Memory B cell (primary cell): Measurements from ENCODE around the gene UBE2R2.
A peak's percentile ranks its signal among the peaks of the same experiment; 100 is the strongest.
"Not testable (repeated sequence)": the region's sequence is repeated elsewhere in the genome, so short reads cannot be mapped to it uniquely, and the experiment has no call there.

Experiments
- ATAC-seq: fragments of 150-1000 bp; cut with Tn5 transposase; 2 replicates; pipeline ENCODE4 v1.10.0; 2021; ENCODE audit warnings: low read depth, mild to moderate bottlenecking, moderate library complexity
- DNase-seq, 2 donors: peaks; one replicate each; pipeline ENCODE4 v3.0.0; 2022; ENCODE audit warnings: low spot score in 2 of 2
- H3K27ac Mint-ChIP-seq: one replicate; pipeline ENCODE4 v1.8.0; 2022; ENCODE audit warnings: mild to moderate bottlenecking, moderate library complexity, mixed read lengths
- H3K27me3 Mint-ChIP-seq: one replicate; pipeline ENCODE4 v1.8.0; 2022; ENCODE audit warnings: mixed read lengths
- H3K36me3 Mint-ChIP-seq: one replicate; pipeline ENCODE4 v1.8.0; 2022; ENCODE audit warnings: mild to moderate bottlenecking, mixed read lengths
- H3K4me1 Mint-ChIP-seq: one replicate; pipeline ENCODE4 v1.8.0; 2022; ENCODE audit warnings: mixed read lengths
- H3K4me3 Mint-ChIP-seq: one replicate; pipeline ENCODE4 v1.8.0; 2022; ENCODE audit warnings: mild to moderate bottlenecking, moderate library complexity, mixed read lengths
- H3K9me3 Mint-ChIP-seq: one replicate; pipeline ENCODE4 v1.8.0; 2022; ENCODE audit warnings: mixed read lengths

The UBE2R2 gene

DNA sequence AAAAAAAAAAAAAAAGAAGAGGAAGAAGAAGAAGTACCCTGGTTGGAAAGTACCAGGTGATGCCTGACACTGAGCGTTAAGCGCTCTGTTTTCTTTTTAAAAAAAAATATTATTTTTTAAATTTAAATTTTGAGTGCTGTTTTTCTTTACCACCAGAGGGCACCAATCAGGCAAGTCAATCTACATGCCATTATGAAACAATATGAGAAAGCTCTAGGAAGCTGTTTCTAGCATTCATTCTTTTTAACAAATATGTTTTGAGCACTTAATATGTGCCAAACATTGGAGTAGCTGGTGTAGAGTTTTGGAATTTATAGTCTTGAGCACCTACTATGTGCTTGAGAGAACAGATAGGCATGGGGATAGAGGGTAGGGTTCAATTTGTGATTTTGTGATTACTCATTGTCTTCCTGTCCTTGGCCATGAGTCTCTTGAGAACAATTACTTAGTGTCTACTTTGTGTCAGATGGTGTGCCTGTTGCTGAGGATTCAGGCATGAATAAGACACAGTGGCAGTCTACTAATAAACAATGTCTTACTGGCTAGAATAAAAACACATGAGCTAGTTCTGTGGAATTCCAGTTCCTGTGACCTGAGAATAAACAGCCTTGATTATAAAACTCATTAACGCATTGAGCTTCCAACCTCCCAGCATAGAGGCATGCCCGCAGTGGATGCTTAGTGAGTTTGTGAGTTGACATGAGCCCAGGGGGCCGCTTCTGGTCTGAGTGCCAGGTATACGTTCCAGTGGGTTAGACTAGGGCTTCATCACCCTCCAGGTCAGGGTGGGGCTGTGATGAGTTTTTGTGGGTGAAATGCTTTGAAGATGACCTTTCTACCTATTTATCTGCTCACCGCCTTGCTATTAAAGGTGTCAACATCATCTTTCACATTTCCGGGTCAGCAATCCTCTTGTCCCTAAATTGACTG lies 3.0 kb upstream of the UBE2R2 start:
- Mint-ChIP-seq H3K36me3 (no peaks in the 10 kb centered on the region), H3K9me3 (no peaks in the 10 kb centered on the region), H3K4me1 (peaks cover 27% of the 10 kb centered on the region), H3K4me3 (no peak overlapping the region), H3K27ac (peak overlapping the region; percentile 98), H3K27me3 (peaks cover 1% of the 10 kb centered on the region)
- ATAC-seq (peak; percentile 30), DNase-seq (peak in 1 of 2 donors; percentile 60)

DNA sequence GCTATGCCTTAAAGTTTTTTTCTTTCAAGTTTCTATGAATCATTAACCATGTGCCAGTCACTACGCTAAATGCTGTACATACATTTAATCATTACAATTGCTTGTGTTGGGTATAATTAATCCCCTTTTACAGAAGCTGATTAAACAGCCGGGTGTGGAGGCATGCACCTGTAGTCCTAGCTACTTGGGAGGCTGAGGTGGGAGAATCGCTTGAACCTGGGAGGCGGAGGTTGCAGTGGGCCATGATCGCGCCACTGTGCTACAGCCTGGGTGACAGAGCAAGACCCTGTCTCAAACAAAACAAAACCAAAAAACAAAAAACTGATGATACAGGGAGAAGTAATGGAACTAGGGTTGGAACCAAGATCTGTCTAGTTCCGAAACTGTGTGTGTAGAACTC lies 1.2 kb upstream of the UBE2R2 start:
- Mint-ChIP-seq H3K9me3 (no peaks in the 10 kb centered on the region), H3K4me3 (peak overlapping the region; percentile 94), H3K36me3 (no peaks in the 10 kb centered on the region), H3K27me3 (no peaks in the 10 kb centered on the region), H3K4me1 (peaks cover 33% of the 10 kb centered on the region), H3K27ac (peak overlapping the region; percentile 98)
- ATAC-seq = no peak
- no peak for DNase-seq

DNA sequence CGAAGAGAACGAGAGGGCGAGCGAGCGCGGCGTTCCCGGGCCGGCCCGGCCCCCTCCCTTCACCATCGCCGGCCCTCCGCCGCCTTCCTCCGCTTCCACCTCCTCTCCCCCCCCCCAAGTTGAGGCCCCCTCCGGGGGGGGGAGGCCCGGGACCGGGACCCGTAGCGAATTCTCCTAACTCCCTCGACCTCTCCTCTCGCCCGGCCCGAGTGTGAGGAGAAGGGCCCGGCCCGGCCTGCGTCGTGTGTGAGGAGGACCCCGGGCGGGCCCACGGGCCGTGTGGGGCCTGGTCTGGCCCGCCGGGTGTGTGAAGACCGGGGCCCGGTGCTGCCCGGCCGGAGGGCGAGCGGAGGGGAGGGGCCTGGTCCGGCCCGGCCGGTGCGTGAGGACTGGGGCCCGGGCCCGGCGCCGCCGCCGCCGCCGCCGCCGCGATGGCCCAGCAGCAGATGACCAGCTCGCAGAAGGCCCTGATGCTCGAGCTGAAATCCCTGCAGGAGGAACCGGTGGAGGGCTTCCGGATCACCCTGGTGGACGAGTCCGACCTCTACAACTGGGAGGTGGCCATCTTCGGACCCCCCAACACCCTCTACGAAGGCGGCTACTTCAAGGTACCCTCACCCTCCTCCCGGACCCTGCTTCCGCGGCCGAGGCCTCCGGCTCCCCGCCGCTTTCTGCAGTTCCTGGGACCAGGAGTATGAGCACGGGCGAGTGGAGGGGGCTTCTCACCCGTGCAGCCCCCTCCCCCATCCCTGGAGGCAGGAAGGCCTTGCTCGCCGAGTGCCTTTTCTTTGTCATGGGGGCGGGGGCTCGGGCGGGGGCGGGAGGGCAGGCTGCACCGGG lies 587 bp downstream of the UBE2R2 start:
- Mint-ChIP-seq H3K9me3 (no peaks in the 10 kb centered on the region), H3K27ac (peak overlapping the region; percentile 98), H3K27me3 (no peaks in the 10 kb centered on the region), H3K4me3 (peak overlapping the region; percentile 94), H3K4me1 (peaks cover 35% of the 10 kb centered on the region), H3K36me3 (no peaks in the 10 kb centered on the region)
- peak; percentile 7 for ATAC-seq
- peak; percentile 38 to 65 for DNase-seq

DNA sequence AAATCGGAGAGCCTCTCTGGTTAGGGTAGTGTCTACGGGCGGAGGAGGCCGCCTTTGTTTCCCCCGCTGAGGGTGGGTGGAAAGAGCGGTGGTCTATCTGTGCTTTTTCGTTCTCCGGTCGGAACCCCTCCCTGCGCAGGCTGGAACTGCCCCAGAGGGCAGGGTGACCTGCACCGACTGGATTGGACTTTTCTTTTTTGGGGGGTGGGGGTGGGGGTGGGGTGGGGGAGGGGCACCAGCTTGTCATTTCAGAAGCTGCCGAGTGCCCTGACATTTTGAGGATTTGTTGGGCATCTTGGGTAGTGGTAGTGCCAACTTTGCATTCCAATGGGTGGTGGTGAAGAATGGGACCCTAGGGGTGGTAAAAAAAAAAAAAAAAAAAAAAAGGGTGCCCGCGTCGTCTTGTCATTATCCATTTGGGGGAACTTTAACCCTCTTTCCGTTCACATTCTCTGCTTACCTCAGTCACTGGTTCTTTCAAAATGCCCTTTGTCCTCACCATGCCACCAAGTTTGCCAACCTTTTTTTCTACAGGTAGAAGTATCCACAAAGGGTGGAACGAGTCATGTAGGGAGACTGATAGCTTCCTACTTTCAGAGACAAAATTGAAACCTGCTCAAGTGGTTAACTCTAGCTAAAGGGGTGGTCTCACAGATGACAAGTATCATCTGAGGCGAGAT lies 1.3 kb downstream of the UBE2R2 start:
- Mint-ChIP-seq H3K27me3 (no peaks in the 10 kb centered on the region), H3K4me3 (peak overlapping the region; percentile 89), H3K9me3 (no peaks in the 10 kb centered on the region), H3K36me3 (no peaks in the 10 kb centered on the region), H3K27ac (peak overlapping the region; percentile 98), H3K4me1 (peaks cover 35% of the 10 kb centered on the region)
- DNase-seq (no peak), ATAC-seq (no peak)

DNA sequence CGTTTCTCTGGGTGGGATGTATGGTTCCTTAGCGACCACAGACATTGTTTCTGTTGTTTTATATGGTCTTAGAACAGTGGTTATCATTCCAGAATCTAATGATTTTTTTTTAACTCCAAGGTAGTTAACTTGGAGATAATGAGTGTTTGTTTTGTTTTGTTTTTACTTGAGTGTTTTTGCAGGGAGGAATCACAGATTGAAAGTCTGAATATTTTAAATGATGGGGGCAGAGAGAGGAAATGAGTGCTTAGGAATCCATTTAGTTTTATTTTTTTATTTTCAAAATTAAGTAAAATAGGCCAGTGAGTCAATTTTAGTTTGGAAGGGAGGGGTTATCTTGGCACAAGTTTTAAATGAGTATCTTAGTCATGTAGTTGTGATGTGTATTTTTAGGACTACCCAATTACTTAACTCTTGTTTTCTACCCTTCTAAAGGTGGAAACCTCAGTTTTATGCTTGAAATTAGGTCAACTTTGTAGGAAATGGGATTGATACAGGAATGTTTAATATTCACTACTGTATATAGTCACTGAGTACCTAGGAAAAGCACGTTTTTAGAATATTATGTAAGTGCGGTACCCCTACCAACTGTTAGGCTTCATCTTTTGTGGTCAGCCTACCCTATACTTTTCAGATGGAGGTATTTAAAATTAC lies 2.0 kb downstream of the UBE2R2 start:
- H3K4me3 Mint-ChIP-seq = peak overlapping the region; percentile 89

DNA sequence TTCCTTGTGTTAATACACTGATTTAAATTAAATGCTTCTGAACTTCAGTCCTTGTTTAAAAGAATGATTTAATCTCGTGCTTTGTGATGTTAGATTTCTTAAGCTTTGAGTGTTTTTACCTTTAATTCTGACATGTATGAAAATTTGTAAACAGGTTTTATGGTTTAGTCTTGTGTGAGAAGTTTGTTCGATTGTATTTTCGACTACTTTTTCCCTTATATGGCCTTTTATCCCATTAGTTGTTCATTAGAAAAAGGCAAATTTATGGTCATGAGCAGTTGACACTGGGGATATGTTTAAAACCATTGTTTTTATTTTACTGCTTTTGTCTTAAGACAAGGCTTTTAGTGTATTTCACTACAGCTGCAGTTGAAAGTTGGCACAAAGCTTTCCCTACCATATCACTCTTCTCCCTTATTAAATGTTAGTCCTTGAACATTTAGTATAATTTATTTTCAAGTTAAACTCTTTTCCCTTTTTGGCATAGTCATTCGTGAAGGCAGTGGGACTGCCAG lies 3.3 kb downstream of the UBE2R2 start:
- H3K4me1 Mint-ChIP-seq = peaks cover 23% of the 10 kb centered on the region
- H3K27me3 Mint-ChIP-seq = no peaks in the 10 kb centered on the region
- DNase-seq (no peak), ATAC-seq (no peak)
- no peak overlapping the region for H3K27ac Mint-ChIP-seq
- H3K36me3 Mint-ChIP-seq = no peaks in the 10 kb centered on the region
- H3K4me3 Mint-ChIP-seq = no peak overlapping the region
- no peaks in the 10 kb centered on the region for H3K9me3 Mint-ChIP-seq

More for the DNA sequence above, 2.0 kb downstream of the UBE2R2 start:
- DNase-seq (no peak), ATAC-seq (no peak)
- no peaks in the 10 kb centered on the region for H3K36me3 Mint-ChIP-seq
- no peaks in the 10 kb centered on the region for H3K27me3 Mint-ChIP-seq
- H3K9me3 Mint-ChIP-seq = no peaks in the 10 kb centered on the region
- peak overlapping the region; percentile 85 for H3K27ac Mint-ChIP-seq
- peaks cover 32% of the 10 kb centered on the region for H3K4me1 Mint-ChIP-seq

DNA sequence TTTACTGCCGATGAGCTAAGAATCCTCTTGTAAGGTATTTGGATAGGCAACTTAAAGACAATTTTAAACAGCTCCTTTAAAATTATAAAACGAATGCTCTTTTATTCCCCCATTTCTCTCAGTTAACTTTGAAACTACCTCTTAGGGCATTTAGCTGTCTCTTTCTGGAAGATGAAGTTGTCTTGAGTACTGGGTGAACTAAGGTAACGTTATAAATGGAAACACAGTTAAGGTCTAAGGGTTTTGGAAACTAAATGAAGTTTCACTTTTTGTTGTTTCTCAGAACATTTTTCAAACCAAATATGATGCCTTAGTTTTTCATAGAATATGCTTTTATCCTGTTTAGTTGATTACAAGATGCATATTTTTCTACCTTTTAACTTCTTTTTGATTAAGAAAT lies 6.8 kb downstream of the UBE2R2 start:
- DNase-seq (no peak), ATAC-seq (no peak)
- H3K9me3 Mint-ChIP-seq = no peaks in the 10 kb centered on the region
- peaks cover 10% of the 10 kb centered on the region for H3K4me1 Mint-ChIP-seq
- no peaks in the 10 kb centered on the region for H3K36me3 Mint-ChIP-seq
- no peak overlapping the region for H3K4me3 Mint-ChIP-seq
- H3K27ac Mint-ChIP-seq = no peak overlapping the region
- H3K27me3 Mint-ChIP-seq = no peaks in the 10 kb centered on the region

DNA sequence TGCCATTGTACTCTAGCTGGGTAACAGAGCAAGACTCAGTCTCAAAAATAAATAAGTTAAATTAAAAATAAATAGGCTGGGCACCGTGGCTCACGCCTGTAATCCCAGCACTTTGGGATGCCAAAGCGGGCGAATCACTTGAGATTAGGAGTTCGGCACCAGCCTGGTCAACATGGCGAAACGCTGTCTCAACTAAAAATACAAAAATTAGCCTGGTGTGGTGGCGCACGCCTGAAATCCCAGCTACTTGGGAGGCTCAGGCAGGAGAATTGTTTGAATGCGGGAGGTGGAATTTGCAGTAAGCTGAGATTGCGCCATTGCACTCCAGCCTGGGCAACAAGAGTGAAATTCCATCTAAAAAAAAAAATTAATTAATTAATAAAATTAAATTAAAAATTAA lies 10.3 kb downstream of the UBE2R2 start:
- H3K9me3 Mint-ChIP-seq, H3K27me3 Mint-ChIP-seq, DNase-seq, ATAC-seq, H3K36me3 Mint-ChIP-seq, H3K4me3 Mint-ChIP-seq, H3K27ac Mint-ChIP-seq, H3K4me1 Mint-ChIP-seq: not testable (repeated sequence)

DNA sequence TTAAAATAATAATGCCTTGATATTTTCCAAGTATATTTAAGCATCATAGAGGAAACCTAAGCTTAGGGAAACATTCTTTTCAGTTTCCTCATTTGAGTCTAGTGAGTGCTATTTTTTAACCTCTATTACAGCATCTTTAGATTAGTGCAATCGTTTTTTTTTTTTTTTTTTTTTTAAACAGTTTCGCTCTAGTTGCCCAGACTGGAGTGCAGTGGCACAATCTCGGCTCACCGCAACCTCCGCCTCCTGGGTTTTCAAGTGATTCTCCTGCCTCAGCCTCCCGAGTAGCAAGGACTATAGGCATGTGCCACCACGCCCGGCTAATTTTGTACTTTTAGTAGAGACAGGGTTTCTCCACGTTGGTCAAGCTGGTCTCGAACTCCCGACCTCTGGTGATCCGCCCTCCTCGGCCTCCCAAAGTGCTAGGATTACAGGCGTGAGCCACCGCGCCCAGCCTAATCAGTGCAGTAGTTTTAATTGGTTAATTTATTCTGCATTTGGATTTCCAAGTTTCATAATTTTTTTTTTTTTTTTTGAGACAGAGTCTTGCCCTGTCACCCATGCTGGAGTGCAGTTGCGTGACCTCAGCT lies 12.8 kb downstream of the UBE2R2 start:
- not testable (repeated sequence) for H3K36me3 Mint-ChIP-seq, H3K9me3 Mint-ChIP-seq, DNase-seq, ATAC-seq, H3K4me1 Mint-ChIP-seq, H3K27ac Mint-ChIP-seq, H3K27me3 Mint-ChIP-seq, H3K4me3 Mint-ChIP-seq

DNA sequence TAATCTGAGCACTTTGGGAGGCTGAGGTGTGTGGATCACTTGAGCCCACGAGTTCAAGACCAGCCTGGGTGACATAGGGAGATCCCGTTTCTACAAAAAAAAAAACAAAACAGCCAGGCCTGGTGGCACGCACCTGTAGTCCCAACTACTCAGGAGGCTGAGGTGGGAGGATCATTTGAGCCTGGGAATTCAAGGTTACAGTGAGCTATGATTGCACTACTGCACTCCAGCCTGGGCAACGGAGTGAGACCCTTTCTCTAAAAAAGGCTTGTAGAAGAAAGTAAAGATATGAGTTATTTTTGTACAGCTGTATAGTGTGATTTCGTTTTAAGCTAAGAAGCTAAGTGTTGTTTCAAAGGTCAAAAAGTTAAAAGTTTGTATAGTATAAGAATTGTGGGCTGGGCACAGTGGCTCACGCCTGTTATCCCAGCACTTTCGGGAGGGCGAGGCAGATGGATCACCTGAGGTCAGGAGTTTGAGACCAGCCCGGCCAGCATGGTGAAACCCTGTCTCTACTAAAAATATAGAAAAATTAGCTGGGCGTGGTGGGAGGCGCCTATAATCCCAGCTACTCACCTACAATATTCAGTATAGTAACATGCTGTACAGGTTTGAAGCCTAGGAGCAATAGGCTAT lies 18.8 kb downstream of the UBE2R2 start:
- Mint-ChIP-seq H3K4me3 (no peak overlapping the region), H3K4me1 (peaks cover 21% of the 10 kb centered on the region), H3K27ac (no peak overlapping the region), H3K36me3 (peaks cover 1% of the 10 kb centered on the region), H3K27me3 (no peaks in the 10 kb centered on the region), H3K9me3 (no peaks in the 10 kb centered on the region)
- DNase-seq (no peak), ATAC-seq (no peak)

DNA sequence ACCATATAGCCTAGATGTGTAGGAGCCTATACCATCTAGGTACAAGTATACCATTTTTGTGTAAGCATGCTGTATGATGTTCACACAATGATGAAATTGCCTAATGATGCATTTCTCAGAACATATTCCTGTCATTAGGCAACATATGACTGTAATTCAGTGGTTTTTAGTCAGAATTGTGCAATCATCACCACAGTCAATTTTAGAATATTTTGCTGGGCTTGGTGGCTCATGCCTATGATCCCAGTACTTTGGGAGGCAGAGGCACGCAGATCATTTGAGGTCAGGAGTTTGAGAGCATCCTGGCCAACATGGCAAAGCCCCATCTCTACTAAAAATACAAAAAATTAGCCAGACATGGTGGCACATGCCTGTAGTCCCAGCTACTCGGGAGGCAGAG lies 19.3 kb downstream of the UBE2R2 start:
- ATAC-seq, H3K9me3 Mint-ChIP-seq, H3K4me3 Mint-ChIP-seq, DNase-seq, H3K36me3 Mint-ChIP-seq, H3K27me3 Mint-ChIP-seq: not testable (repeated sequence)
- H3K27ac Mint-ChIP-seq = peak overlapping the region; percentile 50
- peaks cover 21% of the 10 kb centered on the region for H3K4me1 Mint-ChIP-seq

DNA sequence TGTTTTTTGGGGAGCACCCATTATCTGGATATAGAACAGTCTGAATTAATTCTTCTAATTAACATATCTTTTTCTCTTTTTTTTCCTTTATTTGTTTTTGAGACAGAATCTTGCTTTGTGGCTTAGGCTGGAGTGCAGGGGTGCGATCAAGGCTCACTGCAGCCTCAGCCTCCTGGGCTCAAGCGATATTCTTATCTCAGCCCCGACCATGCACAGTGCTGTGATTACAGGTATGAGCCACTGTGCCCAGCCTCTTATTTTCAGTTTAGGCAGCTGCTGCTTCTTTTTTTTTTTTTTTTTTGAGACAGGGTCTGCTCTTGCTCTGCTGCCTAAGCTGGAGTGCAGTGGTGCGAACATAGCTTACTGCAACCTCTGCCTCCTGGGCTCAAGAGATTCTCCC lies 20.2 kb downstream of the UBE2R2 start:
- no peak overlapping the region for H3K27ac Mint-ChIP-seq
- no peak overlapping the region for H3K4me3 Mint-ChIP-seq
- H3K4me1 Mint-ChIP-seq = peaks cover 23% of the 10 kb centered on the region
- ATAC-seq (no peak), DNase-seq (no peak)
- no peaks in the 10 kb centered on the region for H3K9me3 Mint-ChIP-seq
- peaks cover 1% of the 10 kb centered on the region for H3K36me3 Mint-ChIP-seq
- no peaks in the 10 kb centered on the region for H3K27me3 Mint-ChIP-seq

DNA sequence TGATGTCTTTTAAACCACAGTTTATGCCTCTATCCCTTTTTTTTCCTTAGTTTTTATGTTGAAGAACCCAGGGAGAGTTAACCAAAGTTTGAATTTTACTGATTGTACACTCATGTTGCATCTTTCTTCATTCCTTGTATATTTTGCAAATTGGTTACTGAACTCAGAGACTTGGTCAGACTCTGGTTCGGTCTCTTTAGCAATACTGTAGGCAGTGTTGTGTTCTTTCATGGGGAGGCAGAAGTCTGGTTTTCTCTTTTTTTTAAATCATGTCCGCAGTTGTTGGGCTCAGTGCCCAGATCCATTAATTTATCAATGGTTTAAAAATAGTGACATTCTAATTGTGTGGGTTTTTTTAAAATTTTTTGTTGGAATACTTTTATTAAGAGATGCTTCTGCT lies 23.4 kb downstream of the UBE2R2 start:
- H3K36me3 Mint-ChIP-seq = peaks cover 1% of the 10 kb centered on the region
- ATAC-seq (no peak), DNase-seq (no peak)
- H3K4me3 Mint-ChIP-seq = no peak overlapping the region
- H3K9me3 Mint-ChIP-seq = no peaks in the 10 kb centered on the region
- no peak overlapping the region for H3K27ac Mint-ChIP-seq
- H3K4me1 Mint-ChIP-seq = peaks cover 25% of the 10 kb centered on the region
- no peaks in the 10 kb centered on the region for H3K27me3 Mint-ChIP-seq
